Suppressor macrophage (primary cell): ENCODE results near the gene EYA4.

ENCODE experiments used
- DNase-seq, 4 experiments: peaks; one replicate each; pipeline ENCODE4 v3.0.0-alpha.2; 2020 to 2022

EYA4 gene

DNA sequence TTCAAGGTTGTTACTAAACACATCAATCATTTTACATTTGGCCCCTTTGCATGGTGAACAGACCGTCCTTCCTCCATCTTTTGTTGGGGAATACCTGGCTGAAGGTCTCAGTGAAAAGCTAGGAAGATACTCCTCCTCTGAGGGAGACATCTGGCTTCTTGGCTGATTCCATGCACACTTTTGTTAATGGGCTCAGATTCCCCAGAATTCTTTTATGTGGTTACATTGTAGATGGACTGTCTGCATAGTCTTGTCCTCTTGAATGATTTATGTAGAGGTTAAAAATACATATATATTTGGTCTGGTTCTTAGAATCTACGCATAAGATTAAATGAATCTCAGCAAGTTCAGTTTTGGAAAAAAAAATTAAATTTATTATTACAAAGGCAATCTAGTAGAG lies 167.0 kb downstream of the EYA4 start:
- DNase-seq, result no peak

DNA sequence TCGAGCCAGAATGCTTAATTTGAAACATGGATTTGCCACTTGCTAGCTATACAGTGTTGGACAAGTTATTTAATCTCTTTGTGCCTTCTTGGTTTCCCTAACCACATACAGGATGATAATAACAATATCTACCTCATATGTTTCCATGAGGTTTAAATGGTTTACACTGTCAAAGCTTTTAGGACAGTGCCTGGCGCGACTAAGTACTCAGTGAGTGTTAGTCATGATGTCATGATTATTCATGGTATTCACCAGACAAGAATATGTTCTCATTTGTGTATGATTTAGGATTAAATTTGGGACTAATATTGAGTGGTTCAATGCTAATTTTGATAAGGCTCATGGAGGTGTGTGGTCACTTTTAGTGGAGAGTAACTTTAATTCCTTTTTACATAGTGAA lies 167.4 kb downstream of the EYA4 start:
- no peak for DNase-seq

GRCh38 chr6:133410638-133411435 lies 169.7 kb downstream of the EYA4 start:
- DNase-seq, result no peak

GRCh38 chr6:133411757-133412156 lies 170.6 kb downstream of the EYA4 start:
- DNase-seq, result no peak

GRCh38 chr6:133415262-133415661 lies 174.1 kb downstream of the EYA4 start:
- no peak for DNase-seq

DNA sequence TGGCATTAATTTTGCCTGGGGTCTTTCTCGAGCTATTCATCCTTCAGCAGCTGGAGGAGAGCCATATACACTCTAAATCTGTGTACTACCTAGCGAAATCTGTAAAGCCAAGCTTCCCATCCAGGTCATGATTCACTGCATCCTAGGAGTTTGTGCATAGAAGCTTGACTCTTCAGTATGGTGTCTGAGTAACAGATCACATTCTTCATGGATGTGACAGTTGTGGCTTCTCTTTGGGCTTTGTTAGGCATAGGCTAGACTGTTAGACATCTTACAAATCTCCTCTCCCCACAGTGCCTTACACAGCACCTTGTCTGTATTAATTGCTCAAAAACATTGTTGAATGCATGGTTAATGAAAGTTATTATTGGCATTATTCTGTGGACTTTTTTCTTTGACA lies 177.0 kb downstream of the EYA4 start:
- no peak for DNase-seq

DNA sequence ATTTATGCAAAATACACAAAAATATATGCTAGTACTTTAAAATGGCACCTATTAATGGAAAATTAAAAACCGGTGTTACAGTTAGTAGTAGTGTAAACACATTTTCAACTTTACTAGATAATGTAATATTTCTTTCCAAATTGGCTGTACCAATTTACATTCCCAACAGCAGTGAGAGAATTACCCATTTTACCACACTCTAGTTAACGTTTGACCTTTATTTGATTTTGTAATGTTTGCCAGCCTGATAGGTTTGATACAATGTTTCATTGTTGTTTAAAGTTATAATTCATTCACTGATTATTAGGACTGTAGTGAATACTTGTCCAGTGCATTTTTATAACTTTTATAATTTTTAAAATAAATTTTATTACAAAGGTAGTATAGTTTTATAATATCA lies 182.1 kb downstream of the EYA4 start:
- DNase-seq, result no peak

DNA sequence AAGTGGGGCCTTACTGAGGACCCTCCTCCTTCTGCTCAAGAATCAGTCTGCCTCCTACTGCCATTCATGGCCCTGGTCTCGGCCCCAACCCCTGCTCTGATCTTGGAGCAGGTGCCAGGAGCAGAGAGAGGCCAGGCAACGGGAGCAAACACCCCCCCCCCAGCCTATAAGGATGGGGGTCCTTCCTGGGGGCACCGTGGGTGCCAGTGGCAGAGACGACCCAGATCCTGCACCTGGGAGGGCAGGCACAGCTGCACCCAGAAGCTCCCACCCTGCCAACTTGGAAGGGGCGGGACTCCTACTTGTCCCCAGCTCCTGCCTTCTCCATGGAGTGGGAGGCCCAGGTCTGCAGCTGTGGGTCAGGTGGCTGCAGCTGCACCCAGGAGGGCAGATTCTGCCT lies 183.2 kb downstream of the EYA4 start:
- DNase-seq, result no peak

- DNase-seq, result no peak
Measured at GRCh38 chr6:133426038-133426437, 184.9 kb downstream of the EYA4 start.

- no peak for DNase-seq
Measured at GRCh38 chr6:133428295-133428694, 187.1 kb downstream of the EYA4 start.

GRCh38 chr6:133430530-133430929 lies 189.4 kb downstream of the EYA4 start:
- DNase-seq, result no peak

DNA sequence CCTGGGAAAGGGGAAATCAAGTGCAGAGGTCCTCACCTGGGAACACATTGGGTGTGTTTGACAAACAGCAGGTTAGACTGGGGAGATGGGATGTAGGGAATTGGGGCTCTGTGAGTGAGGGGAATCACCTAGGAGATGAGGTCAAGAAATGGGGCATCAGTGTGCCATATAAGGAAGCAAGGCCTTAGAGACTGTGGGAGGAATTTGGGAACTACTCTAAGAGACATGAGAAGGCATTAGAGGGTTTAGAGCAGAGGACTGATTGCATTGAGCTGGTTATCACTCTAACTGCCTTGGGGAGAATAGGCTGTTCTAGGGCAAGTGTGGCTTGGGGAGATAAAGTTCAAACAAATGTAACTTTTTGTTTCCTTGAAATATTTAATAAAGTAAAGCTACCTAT lies 189.9 kb downstream of the EYA4 start:
- DNase-seq, result no peak

GRCh38 chr6:133432021-133432989 lies 191.1 kb downstream of the EYA4 start:
- no peak for DNase-seq

GRCh38 chr6:133435065-133435728 lies 194.0 kb downstream of the EYA4 start:
- DNase-seq, result no peak

DNA sequence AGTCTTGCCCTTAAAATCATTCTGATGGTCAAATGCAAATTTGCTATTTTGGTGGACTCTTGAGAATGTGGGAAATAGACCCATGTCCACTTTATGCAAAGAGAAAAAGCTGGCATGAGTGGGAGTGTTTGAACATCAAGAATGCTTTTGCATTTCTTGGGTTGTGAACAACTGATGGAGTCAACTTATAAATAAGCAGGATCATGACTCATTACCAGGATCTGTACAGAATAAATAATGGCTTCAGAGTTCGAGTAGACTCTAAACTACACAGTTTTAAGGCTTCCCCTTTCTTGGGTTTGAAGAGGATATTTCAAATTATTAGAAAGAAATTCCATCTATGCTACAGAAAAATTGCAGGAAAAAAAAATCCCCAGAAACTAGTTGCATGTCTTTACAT lies 195.5 kb downstream of the EYA4 start:
- DNase-seq, result no peak

- no peak for DNase-seq
Measured at GRCh38 chr6:133441491-133441890, 200.3 kb downstream of the EYA4 start.

DNA sequence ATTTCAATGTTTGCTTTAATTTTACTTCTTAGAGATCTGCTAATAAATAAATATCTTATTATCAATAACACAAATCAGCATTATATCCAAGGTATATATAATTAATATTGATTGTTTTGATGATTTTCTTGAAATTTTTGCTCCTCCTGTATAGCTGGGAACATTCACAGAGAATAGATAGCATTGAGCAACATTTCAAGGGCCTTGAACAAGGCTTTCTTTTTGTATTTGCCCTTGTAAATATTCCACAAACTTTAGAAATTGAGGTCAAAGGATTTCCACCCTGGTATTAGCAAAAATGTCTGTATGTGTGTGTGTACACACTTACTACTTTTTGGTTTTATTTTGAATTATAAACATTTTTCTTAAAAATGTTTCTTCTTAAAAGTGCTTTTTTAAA lies 205.6 kb downstream of the EYA4 start:
- no peak for DNase-seq

GRCh38 chr6:133447924-133448323 lies 206.8 kb downstream of the EYA4 start:
- no peak for DNase-seq

DNA sequence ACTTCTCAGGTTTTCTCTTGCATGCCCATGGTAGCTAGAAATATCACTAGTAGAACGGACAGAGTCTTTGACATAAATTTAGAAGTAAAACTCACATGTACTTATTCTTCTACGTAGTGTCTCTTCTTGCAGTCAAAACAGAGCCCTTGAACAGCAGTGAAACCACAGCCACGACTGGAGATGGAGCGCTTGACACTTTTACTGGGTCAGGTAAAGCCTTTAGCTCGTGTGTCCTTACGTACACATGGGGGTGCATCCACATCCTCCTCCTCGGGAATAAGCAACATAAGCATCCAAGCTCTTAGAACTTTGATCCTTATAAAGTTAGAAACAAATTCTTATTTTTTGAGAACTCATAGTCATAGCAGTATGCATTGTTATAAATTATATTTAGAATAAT lies 215.3 kb downstream of the EYA4 start:
- DNase-seq, result no peak

GRCh38 chr6:133456944-133457343 lies 215.8 kb downstream of the EYA4 start:
- DNase-seq, result no peak

DNA sequence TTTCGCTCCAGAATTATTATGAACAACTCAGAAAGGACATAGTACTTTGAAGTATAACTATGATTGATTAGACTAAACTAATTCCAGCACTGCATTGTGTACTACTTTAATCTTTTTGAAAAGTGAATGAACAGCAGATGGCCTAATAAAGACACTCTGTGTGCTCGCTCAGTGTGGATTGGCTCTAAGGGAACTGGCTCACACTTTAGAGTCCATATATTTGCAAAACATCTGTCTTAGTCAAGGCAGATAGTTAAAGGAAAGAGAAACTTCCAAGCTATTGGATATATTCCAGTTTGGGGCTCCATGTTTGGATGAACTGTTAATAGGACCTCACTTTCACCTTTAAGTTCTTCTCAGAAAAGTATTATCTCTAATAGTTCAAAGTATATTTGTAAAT lies 218.9 kb downstream of the EYA4 start:
- DNase-seq, result no peak

GRCh38 chr6:133463790-133464189 lies 222.6 kb downstream of the EYA4 start:
- no peak for DNase-seq

- DNase-seq, result no peak
Measured at GRCh38 chr6:133466680-133467079, 225.5 kb downstream of the EYA4 start.
